ENCODE measurements around the gene CDC45. TPM values are rescaled to one million over a fixed set of nuclear protein-coding genes. Genes with fewer than 3 reads are reported as not detected.

Gene CDC45
- total and polyA plus RNA-seq, 2 of the 13 experiments (the other 11 are each of a cell fraction or from before 2014, with no cell fraction given) = 14.4 to 36.3 TPM

DNA sequence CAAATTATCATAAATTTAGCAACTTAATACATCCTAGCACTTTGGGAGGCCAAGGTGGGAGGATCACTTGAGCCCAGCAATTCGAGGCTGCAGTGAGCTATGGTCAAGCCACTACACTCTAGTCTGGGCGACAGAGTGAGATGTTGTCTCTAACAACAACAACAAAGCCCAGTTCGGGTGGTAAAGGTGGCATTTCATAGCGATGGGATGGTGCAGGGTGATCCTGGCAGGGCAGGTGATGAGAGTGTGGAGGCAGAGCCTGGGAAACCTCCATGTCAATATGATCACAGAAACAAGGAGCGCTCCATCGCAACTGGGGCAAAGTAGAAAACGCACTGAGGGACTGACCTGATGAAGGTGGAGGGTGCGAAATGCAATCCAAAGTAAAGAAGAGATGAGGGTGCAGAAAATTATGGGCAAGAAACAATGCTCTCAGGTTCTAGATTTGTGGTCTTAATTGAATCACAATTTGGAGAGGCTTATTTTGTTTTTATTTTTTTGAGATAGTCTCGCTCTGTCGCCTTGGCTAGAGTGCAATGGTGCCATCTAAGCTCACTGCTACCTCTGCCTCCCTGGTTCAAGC is 77.3 kb downstream of the CDC45 start:
- H3K9ac ChIP-seq (ENCODE audit: insufficient read depth, low read depth, low read length) = no peak overlapping the region
- 58% methylated on average over 10 of the region's 10 CpGs for WGBS (ENCODE audit: low lambda C conversion rate)
- ATAC-seq = no peak

More for the DNA sequence above, 77.3 kb downstream of the CDC45 start:
- H3K4me3 ChIP-seq (replicated peaks in 1 of 3; ENCODE audit: insufficient read depth in 1 of 3, low read depth in 2 of 3, low read length in 3 of 3) = no peak overlapping the region
- no peak overlapping the region for H3K4me2 ChIP-seq (ENCODE audit: low read depth, low read length)
- no peaks in the 10 kb centered on the region for H3K9me3 ChIP-seq (ENCODE audit: low read length)
- no TSS peak for BruUV-seq (replicated peaks)
- CTCF ChIA-PET (ENCODE audit: low intra/inter-chr PET ratio, low total read pairs) = no interaction called here
- no peak overlapping the region for H3K27ac ChIP-seq (ENCODE audit: extremely low read length, insufficient read depth, low read length)
- in situ Hi-C loops (cut with HindIII; ENCODE audit: extremely low pct_ligation_motif_present, low pct_unique_long_range_greater_than_20kb) = no loop called here
- H3K4me1 ChIP-seq (ENCODE audit: insufficient read depth, low read length) = peaks cover 17% of the 10 kb centered on the region
- no peaks in the 10 kb centered on the region for H3K36me3 ChIP-seq (replicated peaks in 1 of 2; ENCODE audit: control insufficient read depth in 1 of 2, insufficient read depth in 2 of 2, low read length in 2 of 2)
- DNase-seq (ENCODE audit: low spot score) (no peak), FAIRE-seq (no peak)
- intact Hi-C loops (cut with micrococcal nuclease; ENCODE audit: unreplicated experiment) = loop anchor here (10.0 kb wide), 1 partner anchor 48 kb away; no protein-coding TSS in a partner anchor
- POLR2A ChIA-PET = no interaction called here
- no peak overlapping the region for H2AFZ ChIP-seq (ENCODE audit: low read length)
- H3K79me2 ChIP-seq (ENCODE audit: insufficient read depth, low read length) = no peaks in the 10 kb centered on the region
- peaks cover 0 to 22% of the 10 kb centered on the region in 2 experiments; a peak in 3 of 5 replicates for H3K27me3 ChIP-seq (ENCODE audit: control insufficient read depth in 1 of 2, insufficient read depth in 2 of 2, low read length in 2 of 2)
- TF ChIP-seq NAIF1 (CRISPR knock-in tag; IDR thresholded peaks at IDR 0.05; ENCODE audit: borderline replicate concordance) = no peak
- TF ChIP-seq, protein P1, sequence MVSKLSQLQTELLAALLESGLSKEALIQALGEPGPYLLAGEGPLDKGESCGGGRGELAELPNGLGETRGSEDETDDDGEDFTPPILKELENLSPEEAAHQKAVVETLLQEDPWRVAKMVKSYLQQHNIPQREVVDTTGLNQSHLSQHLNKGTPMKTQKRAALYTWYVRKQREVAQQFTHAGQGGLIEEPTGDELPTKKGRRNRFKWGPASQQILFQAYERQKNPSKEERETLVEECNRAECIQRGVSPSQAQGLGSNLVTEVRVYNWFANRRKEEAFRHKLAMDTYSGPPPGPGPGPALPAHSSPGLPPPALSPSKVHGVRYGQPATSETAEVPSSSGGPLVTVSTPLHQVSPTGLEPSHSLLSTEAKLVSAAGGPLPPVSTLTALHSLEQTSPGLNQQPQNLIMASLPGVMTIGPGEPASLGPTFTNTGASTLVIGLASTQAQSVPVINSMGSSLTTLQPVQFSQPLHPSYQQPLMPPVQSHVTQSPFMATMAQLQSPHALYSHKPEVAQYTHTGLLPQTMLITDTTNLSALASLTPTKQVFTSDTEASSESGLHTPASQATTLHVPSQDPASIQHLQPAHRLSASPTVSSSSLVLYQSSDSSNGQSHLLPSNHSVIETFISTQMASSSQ (IDR thresholded peaks at IDR 0.05; ENCODE audit: low read depth) = no peak
- TF ChIP-seq, protein P1 (CRISPR knock-in tag; IDR thresholded peaks at IDR 0.05; ENCODE audit: borderline replicate concordance) = no peak
- TF ChIP-seq ZNF430 (CRISPR knock-in tag; IDR thresholded peaks at IDR 0.05) = no peak
- no peak for TF ChIP-seq KDM3A (CRISPR knock-in tag; IDR thresholded peaks at IDR 0.05; ENCODE audit: low read depth)
- TF ChIP-seq MAFF (IDR thresholded peaks at IDR 0.05; ENCODE audit: low read depth, low read length) = no peak
- TF ChIP-seq CC2D1A (CRISPR knock-in tag; IDR thresholded peaks at IDR 0.05) = no peak
- TF ChIP-seq GZF1 (CRISPR knock-in tag; IDR thresholded peaks at IDR 0.05) = no peak
- no peak for TF ChIP-seq ZNF724P (CRISPR knock-in tag; IDR thresholded peaks at IDR 0.05; ENCODE audit: borderline replicate concordance)
- no peak for TF ChIP-seq KDM1A (CRISPR knock-in tag; IDR thresholded peaks at IDR 0.05)
- TF ChIP-seq, protein P2, sequence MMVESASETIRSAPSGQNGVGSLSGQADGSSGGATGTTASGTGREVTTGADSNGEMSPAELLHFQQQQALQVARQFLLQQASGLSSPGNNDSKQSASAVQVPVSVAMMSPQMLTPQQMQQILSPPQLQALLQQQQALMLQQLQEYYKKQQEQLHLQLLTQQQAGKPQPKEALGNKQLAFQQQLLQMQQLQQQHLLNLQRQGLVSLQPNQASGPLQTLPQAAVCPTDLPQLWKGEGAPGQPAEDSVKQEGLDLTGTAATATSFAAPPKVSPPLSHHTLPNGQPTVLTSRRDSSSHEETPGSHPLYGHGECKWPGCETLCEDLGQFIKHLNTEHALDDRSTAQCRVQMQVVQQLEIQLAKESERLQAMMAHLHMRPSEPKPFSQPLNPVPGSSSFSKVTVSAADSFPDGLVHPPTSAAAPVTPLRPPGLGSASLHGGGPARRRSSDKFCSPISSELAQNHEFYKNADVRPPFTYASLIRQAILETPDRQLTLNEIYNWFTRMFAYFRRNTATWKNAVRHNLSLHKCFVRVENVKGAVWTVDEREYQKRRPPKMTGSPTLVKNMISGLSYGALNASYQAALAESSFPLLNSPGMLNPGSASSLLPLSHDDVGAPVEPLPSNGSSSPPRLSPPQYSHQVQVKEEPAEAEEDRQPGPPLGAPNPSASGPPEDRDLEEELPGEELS (CRISPR knock-in tag; IDR thresholded peaks at IDR 0.05) = no peak
- TF ChIP-seq MED13 (CRISPR knock-in tag; IDR thresholded peaks at IDR 0.05) = no peak
- no peak for TF ChIP-seq RXRB (CRISPR knock-in tag; IDR thresholded peaks at IDR 0.05; ENCODE audit: borderline replicate concordance)
- TF ChIP-seq, protein P3, sequence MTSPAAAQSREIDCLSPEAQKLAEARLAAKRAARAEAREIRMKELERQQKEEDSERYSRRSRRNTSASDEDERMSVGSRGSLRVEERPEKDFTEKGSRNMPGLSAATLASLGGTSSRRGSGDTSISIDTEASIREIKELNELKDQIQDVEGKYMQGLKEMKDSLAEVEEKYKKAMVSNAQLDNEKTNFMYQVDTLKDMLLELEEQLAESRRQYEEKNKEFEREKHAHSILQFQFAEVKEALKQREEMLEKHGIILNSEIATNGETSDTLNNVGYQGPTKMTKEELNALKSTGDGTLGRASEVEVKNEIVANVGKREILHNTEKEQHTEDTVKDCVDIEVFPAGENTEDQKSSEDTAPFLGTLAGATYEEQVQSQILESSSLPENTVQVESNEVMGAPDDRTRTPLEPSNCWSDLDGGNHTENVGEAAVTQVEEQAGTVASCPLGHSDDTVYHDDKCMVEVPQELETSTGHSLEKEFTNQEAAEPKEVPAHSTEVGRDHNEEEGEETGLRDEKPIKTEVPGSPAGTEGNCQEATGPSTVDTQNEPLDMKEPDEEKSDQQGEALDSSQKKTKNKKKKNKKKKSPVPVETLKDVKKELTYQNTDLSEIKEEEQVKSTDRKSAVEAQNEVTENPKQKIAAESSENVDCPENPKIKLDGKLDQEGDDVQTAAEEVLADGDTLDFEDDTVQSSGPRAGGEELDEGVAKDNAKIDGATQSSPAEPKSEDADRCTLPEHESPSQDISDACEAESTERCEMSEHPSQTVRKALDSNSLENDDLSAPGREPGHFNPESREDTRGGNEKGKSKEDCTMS (CRISPR knock-in tag; conservative IDR thresholded peaks at IDR 0.05) = no peak
- TF ChIP-seq PCBP1 (IDR thresholded peaks at IDR 0.05; ENCODE audit: borderline replicate concordance, low read depth, low read length) = no peak
- H4K20me1 ChIP-seq (ENCODE audit: insufficient read depth, low read length) = no peaks in the 10 kb centered on the region

Measured in HepG2 (cell line).